Body of pancreas (tissue), 4 donors: ENCODE results near the gene TMEM161B.

ENCODE experiments used
- CTCF ChIP-seq, 7 experiments: fragments of 450-650 bp in 4 of 7; fragments of 200-600 bp in 3 of 7; sonication (generic) in 3 of 7; IDR thresholded peaks; one replicate each; pipeline ENCODE4 v1.5.1; 2016 to 2019; ENCODE audit warnings: antibody characterized with exemption in 7 of 7
- POLR2A ChIP-seq, 3 donors: fragments of 450-650 bp; IDR thresholded peaks; one replicate each; pipeline ENCODE4 v1.6.1; 2016; ENCODE audit warnings: antibody characterized with exemption in 3 of 3, mild to moderate bottlenecking in 2 of 3

DNA sequence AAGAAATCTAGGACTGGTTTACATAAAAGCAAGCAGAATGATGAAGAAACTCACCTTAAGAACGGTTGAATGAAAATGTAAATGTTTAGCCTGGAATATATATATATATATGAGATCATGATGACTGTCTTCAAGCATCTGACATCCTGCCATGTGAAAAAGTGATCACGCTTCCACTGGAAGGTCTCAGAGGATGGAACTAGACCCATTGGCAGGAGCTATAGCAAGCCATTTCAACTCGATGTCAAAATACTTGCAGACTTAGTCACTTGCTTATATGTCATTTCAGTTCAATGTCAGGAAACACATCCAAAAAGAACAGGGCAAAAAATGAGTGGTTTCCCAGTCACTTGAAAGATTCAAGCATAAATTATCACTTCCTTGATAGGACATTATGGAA is 22.2 kb upstream of the TMEM161B start:
- TF ChIP-seq CTCF (IDR thresholded peaks at IDR 0.05), result no peak
- no peak for TF ChIP-seq POLR2A (IDR thresholded peaks at IDR 0.05)
